ENCODE data around the gene PALS1. TPM values are rescaled to one million over a fixed set of nuclear protein-coding genes. Genes with fewer than 3 reads are reported as not detected.

The PALS1 gene
- total RNA-seq, 1 experiment from 2014 or later: 18.0 TPM

GRCh38 chr14:67280506-67280905 lies 39.3 kb downstream of the PALS1 start:
- H2AFZ ChIP-seq (ENCODE audit: low read depth, low read length, poor library complexity, severe bottlenecking): no peak overlapping the region
- POLR2A ChIA-PET: no interaction called here
- peaks cover 22% of the 10 kb centered on the region for H3K79me2 ChIP-seq (ENCODE audit: insufficient read depth, low read length)
- DNase-seq (ENCODE audit: low read depth, low spot score) (no peak), ATAC-seq (no peak)
- TF ChIP-seq, protein P1, sequence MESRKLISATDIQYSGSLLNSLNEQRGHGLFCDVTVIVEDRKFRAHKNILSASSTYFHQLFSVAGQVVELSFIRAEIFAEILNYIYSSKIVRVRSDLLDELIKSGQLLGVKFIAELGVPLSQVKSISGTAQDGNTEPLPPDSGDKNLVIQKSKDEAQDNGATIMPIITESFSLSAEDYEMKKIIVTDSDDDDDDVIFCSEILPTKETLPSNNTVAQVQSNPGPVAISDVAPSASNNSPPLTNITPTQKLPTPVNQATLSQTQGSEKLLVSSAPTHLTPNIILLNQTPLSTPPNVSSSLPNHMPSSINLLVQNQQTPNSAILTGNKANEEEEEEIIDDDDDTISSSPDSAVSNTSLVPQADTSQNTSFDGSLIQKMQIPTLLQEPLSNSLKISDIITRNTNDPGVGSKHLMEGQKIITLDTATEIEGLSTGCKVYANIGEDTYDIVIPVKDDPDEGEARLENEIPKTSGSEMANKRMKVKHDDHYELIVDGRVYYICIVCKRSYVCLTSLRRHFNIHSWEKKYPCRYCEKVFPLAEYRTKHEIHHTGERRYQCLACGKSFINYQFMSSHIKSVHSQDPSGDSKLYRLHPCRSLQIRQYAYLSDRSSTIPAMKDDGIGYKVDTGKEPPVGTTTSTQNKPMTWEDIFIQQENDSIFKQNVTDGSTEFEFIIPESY (IDR thresholded peaks at IDR 0.05; ENCODE audit: extremely low read depth, insufficient replicate concordance, low read length): no peak
- TF ChIP-seq SP1 (IDR thresholded peaks at IDR 0.05; ENCODE audit: low read depth) (no peak), RAD21 (IDR thresholded peaks at IDR 0.05; ENCODE audit: low read depth) (no peak), YY1 (IDR thresholded peaks at IDR 0.05; ENCODE audit: extremely low read depth, insufficient replicate concordance, low read depth, low read length) (no peak), CEBPB (IDR thresholded peaks at IDR 0.05; ENCODE audit: low read depth) (no peak), EZH2phosphoT487 (IDR thresholded peaks at IDR 0.05; ENCODE audit: borderline replicate concordance) (no peak), JUND (IDR thresholded peaks at IDR 0.05) (no peak), ZNF274 (IDR thresholded peaks at IDR 0.05; ENCODE audit: low read depth, low read length) (no peak), SIN3A (IDR thresholded peaks at IDR 0.05; ENCODE audit: low read depth) (no peak), SRF (IDR thresholded peaks at IDR 0.05; ENCODE audit: low read depth) (no peak), ZFX (IDR thresholded peaks at IDR 0.05) (no peak), POLR2A (IDR thresholded peaks at IDR 0.05; ENCODE audit: borderline replicate concordance, extremely low read depth, insufficient read depth, insufficient read length) (no peak), CTCF (IDR thresholded peaks at IDR 0.05 in 2 of 3, conservative IDR thresholded peaks at IDR 0.05 in 1 of 3; ENCODE audit: borderline replicate concordance in 1 of 3, insufficient read depth in 1 of 3, low read depth in 2 of 3, low read length in 2 of 3) (no peak), ELF1 (IDR thresholded peaks at IDR 0.05; ENCODE audit: borderline replicate concordance, low read depth) (no peak), EGR1 (IDR thresholded peaks at IDR 0.05; ENCODE audit: low read depth) (no peak), CBX3 (IDR thresholded peaks at IDR 0.05; ENCODE audit: low read depth) (no peak)
- TF ChIP-seq, protein P2, sequence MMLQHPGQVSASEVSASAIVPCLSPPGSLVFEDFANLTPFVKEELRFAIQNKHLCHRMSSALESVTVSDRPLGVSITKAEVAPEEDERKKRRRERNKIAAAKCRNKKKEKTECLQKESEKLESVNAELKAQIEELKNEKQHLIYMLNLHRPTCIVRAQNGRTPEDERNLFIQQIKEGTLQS (IDR thresholded peaks at IDR 0.05): no peak
- TF ChIP-seq, protein P3, sequence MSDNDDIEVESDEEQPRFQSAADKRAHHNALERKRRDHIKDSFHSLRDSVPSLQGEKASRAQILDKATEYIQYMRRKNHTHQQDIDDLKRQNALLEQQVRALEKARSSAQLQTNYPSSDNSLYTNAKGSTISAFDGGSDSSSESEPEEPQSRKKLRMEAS (IDR thresholded peaks at IDR 0.05): no peak
- TF ChIP-seq, protein P4, sequence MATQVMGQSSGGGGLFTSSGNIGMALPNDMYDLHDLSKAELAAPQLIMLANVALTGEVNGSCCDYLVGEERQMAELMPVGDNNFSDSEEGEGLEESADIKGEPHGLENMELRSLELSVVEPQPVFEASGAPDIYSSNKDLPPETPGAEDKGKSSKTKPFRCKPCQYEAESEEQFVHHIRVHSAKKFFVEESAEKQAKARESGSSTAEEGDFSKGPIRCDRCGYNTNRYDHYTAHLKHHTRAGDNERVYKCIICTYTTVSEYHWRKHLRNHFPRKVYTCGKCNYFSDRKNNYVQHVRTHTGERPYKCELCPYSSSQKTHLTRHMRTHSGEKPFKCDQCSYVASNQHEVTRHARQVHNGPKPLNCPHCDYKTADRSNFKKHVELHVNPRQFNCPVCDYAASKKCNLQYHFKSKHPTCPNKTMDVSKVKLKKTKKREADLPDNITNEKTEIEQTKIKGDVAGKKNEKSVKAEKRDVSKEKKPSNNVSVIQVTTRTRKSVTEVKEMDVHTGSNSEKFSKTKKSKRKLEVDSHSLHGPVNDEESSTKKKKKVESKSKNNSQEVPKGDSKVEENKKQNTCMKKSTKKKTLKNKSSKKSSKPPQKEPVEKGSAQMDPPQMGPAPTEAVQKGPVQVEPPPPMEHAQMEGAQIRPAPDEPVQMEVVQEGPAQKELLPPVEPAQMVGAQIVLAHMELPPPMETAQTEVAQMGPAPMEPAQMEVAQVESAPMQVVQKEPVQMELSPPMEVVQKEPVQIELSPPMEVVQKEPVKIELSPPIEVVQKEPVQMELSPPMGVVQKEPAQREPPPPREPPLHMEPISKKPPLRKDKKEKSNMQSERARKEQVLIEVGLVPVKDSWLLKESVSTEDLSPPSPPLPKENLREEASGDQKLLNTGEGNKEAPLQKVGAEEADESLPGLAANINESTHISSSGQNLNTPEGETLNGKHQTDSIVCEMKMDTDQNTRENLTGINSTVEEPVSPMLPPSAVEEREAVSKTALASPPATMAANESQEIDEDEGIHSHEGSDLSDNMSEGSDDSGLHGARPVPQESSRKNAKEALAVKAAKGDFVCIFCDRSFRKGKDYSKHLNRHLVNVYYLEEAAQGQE (IDR thresholded peaks at IDR 0.05; ENCODE audit: low read depth): no peak
- 0 out of 2 replicates have a peak, but pooled peaks cover 4% of the 10 kb centered on the region for H4K20me1 ChIP-seq (ENCODE audit: insufficient read depth)
- H3K36me3 ChIP-seq (ENCODE audit: control insufficient read depth in 1 of 2, insufficient read depth in 2 of 2, low read length in 2 of 2): no peaks in the 10 kb centered on the region
- no peaks in the 10 kb centered on the region for H3K9me3 ChIP-seq (ENCODE audit: control insufficient read depth in 1 of 2, insufficient read depth in 1 of 2, low read depth in 1 of 2, low read length in 2 of 2)
- no TSS peak for BruUV-seq (replicated peaks)
- intact Hi-C loops (cut with micrococcal nuclease): no loop called here
- no peak overlapping the region for H3K9ac ChIP-seq (ENCODE audit: low read length)
- H3K9me2 ChIP-seq (ENCODE audit: insufficient read depth): no peaks in the 10 kb centered on the region
- H3K4me2 ChIP-seq (ENCODE audit: low read length): no peak overlapping the region
- H3K27ac ChIP-seq (ENCODE audit: low read depth, low read length): no peak overlapping the region
- RAD21 ChIA-PET (ENCODE audit: low non-redundant PET in 1 of 2, low total read pairs in 2 of 2, uncharacterized antibody in 2 of 2, unreplicated experiment in 2 of 2): no interaction called here
- CTCF ChIA-PET: no interaction called here
- H3K4me1 ChIP-seq (ENCODE audit: control insufficient read depth in 1 of 2, insufficient read depth in 2 of 2, low read length in 2 of 2): no peaks in the 10 kb centered on the region
- H3K27me3 ChIP-seq (ENCODE audit: insufficient read depth, low read length): no peaks in the 10 kb centered on the region
- no peak overlapping the region for H3K4me3 ChIP-seq (replicated peaks in 1 of 2; ENCODE audit: low read depth in 1 of 2, low read length in 2 of 2)

Data from HCT116 (cell line).